ENCODE results near the gene ACACA. TPM values are rescaled to one million over a fixed set of nuclear protein-coding genes. Genes with fewer than 3 reads are reported as not detected.

Gene ACACA
- total and polyA plus RNA-seq, 9 of the 15 experiments (the other 6 are each of a cell fraction or from before 2014, with no cell fraction given) = 35.9 to 135 (median 88.4) TPM

GRCh38 chr17:37179893-37180292, 226.7 kb downstream of the ACACA start:
- Histone ChIP-seq H3K79me2 (ENCODE audit: control insufficient read depth, insufficient read depth, low read length) (no peaks in the 10 kb centered on the region), H3K27ac (ENCODE audit: extremely low read depth, low read depth, low read length) (no peak overlapping the region), H3K9me3 (replicated peaks; ENCODE audit: control insufficient read depth, insufficient read depth, low read depth, low read length) (no peaks in the 10 kb centered on the region), H3K9ac (ENCODE audit: insufficient read depth in 1 of 2, low read depth in 2 of 2, low read length in 2 of 2) (no peak overlapping the region), H3K36me3 (ENCODE audit: control insufficient read depth, insufficient read depth, low read length) (peaks cover 91% of the 10 kb centered on the region), H3K4me3 (no peak overlapping the region), H4K20me1 (replicated peaks; ENCODE audit: control insufficient read depth, insufficient read depth, low read length) (no peaks in the 10 kb centered on the region), H3K4me2 (ENCODE audit: insufficient read depth, low read length) (no peak overlapping the region), H3K9me1 (ENCODE audit: control insufficient read depth, insufficient read depth, low read length) (no peaks in the 10 kb centered on the region), H3K27me3 (ENCODE audit: control insufficient read depth in 2 of 2, insufficient read depth in 2 of 2, low read length in 2 of 2) (no peaks in the 10 kb centered on the region), H3K4me1 (replicated peaks in 1 of 2; ENCODE audit: control insufficient read depth in 2 of 2, insufficient read depth in 2 of 2, low read length in 2 of 2) (no peaks in the 10 kb centered on the region), H2AFZ (ENCODE audit: low read depth, low read length) (no peak overlapping the region)
- no TSS peak for BruUV-seq (replicated peaks)
- WGBS (ENCODE audit: insufficient coverage, low coverage, missing lambda C conversion rate) = 92% methylated on average over 1 of the region's 1 CpG
- ATAC-seq (no peak), FAIRE-seq (no peak), DNase-seq (ENCODE audit: extremely low read depth in 1 of 4, low spot score in 3 of 4) (no peak)
- TF ChIP-seq FOXJ3 (CRISPR knock-in tag; IDR thresholded peaks at IDR 0.05) (no peak), ZNF561 (CRISPR knock-in tag; conservative IDR thresholded peaks at IDR 0.05) (no peak), ZNF197 (CRISPR knock-in tag; IDR thresholded peaks at IDR 0.05; ENCODE audit: low read depth) (no peak), SRSF9 (IDR thresholded peaks at IDR 0.05; ENCODE audit: borderline replicate concordance, low read depth, low read length) (no peak), TRIM24 (IDR thresholded peaks at IDR 0.05) (no peak), ZNF764 (CRISPR knock-in tag; IDR thresholded peaks at IDR 0.05; ENCODE audit: low read depth) (no peak), ELK1 (CRISPR knock-in tag; IDR thresholded peaks at IDR 0.05) (no peak), MAX (CRISPR knock-in tag; IDR thresholded peaks at IDR 0.05) (no peak), HMGXB4 (CRISPR knock-in tag; IDR thresholded peaks at IDR 0.05) (no peak), CBX8 (IDR thresholded peaks at IDR 0.05; ENCODE audit: borderline replicate concordance, extremely low read depth, low read depth, low read length, poor library complexity, severe bottlenecking) (no peak), NFXL1 (CRISPR knock-in tag; IDR thresholded peaks at IDR 0.05) (no peak)
- in situ Hi-C loops (cut with MboI) = no loop called here
- intact Hi-C loops (cut with micrococcal nuclease) = no loop called here
- ChIA-PET CTCF (ENCODE audit: low intra/inter-chr PET ratio) (no interaction called here), POLR2A (interaction anchor here (0.9 to 1.2 kb wide), 2 partner anchors 16 to 55 kb away, joined by 3 to 4 read pairs; no protein-coding TSS in a partner anchor)

Data from K562 (cell line).